DND-41 (cell line): Measurements from ENCODE around the gene SULT1E1.

Experiments
- ATAC-seq: fragments of 200-7000 bp; cut with Tn5 transposase; 3 replicates; pipeline ENCODE4 v1.9.1; 2021; ENCODE audit warnings: low read depth; ENCODE audit not compliant: insufficient read depth
- DNase-seq: peaks from one replicate; pipeline ENCODE4 v3.0.0-alpha.2; 2020
- H2AFZ ChIP-seq: 2 replicates; pipeline ENCODE4 v1.6.0; 2012; ENCODE audit warnings: low read depth, low read length
- H3K27ac ChIP-seq: 2 replicates; pipeline ENCODE4 v1.5.1; 2012; ENCODE audit warnings: low read length, inconsistent platforms
- H3K27me3 ChIP-seq: fragments of 200-600 bp; sonication (generic); 2 replicates; pipeline ENCODE4 v1.6.0; 2012; ENCODE audit warnings: low read length, mild to moderate bottlenecking, inconsistent platforms; ENCODE audit not compliant: insufficient read depth, poor library complexity
- H3K36me3 ChIP-seq: 2 replicates; pipeline ENCODE4 v1.5.1; 2012; ENCODE audit warnings: low read length, inconsistent platforms; ENCODE audit not compliant: insufficient read depth
- H3K4me1 ChIP-seq: 2 replicates; pipeline ENCODE4 v1.5.1; 2012; ENCODE audit warnings: mild to moderate bottlenecking, low read length; ENCODE audit not compliant: insufficient read depth
- H3K4me2 ChIP-seq: 2 replicates; pipeline ENCODE4 v1.6.0; 2012; ENCODE audit warnings: mild to moderate bottlenecking, moderate library complexity, low read length, inconsistent platforms; ENCODE audit not compliant: insufficient read depth
- H3K4me3 ChIP-seq, 2 experiments: fragments of 200-600 bp in 1 of 2; shearing (Covaris generic) in 1 of 2; 2 replicates each; pipeline ENCODE4 v1.5.1; 2012 to 2016; ENCODE audit warnings: inconsistent platforms in 2 of 2, low read length in 2 of 2, mild to moderate bottlenecking in 2 of 2, low read depth in 1 of 2, moderate library complexity in 1 of 2
- H3K79me2 ChIP-seq: 2 replicates; pipeline ENCODE4 v1.6.0; 2012; ENCODE audit warnings: low read length, inconsistent platforms; ENCODE audit not compliant: insufficient read depth
- H3K9ac ChIP-seq: 2 replicates; pipeline ENCODE4 v1.6.0; 2012; ENCODE audit warnings: low read depth, mild to moderate bottlenecking, inconsistent platforms, low read length, moderate library complexity
- H3K9me3 ChIP-seq: 2 replicates; pipeline ENCODE4 v1.5.1; 2012; ENCODE audit warnings: low read length, moderate library complexity, mild to moderate bottlenecking, inconsistent platforms; ENCODE audit not compliant: insufficient read depth, severe bottlenecking
- H4K20me1 ChIP-seq: 2 replicates; pipeline ENCODE4 v1.6.0; 2012; ENCODE audit warnings: low read length; ENCODE audit not compliant: insufficient read depth
- EZH2 ChIP-seq: IDR thresholded peaks from 3 replicates; pipeline ENCODE4 v1.6.1; 2012; ENCODE audit warnings: borderline replicate concordance, low read depth, mild to moderate bottlenecking, moderate library complexity, low read length, inconsistent platforms; ENCODE audit not compliant: severe bottlenecking
- TF ChIP-seq, protein P1 (sequence below): IDR thresholded peaks from 2 replicates; pipeline ENCODE4 v1.5.1; 2012; ENCODE audit warnings: borderline replicate concordance, low read length, moderate library complexity, mild to moderate bottlenecking; ENCODE audit not compliant: poor library complexity, severe bottlenecking; ENCODE audit errors: extremely low read depth

SULT1E1 gene

DNA sequence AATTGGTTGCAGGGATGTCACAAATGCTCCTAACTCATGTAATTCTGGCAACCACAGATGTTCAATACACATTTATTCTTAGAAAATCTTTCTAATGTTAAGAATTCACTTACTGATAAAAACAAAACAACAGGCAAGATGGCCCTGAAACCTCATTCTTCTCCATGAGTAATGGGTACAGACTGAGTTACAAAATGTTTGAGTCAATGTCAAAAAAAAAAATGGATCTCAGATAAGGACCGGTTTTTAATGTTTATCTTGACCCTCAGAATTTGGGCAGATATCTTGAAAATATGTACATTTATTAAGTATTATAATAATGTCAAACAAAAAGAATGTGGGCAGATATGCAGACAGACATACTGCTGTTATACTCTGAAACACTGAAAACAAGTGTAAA is 1.8 kb upstream of the SULT1E1 start:
- H3K36me3 ChIP-seq = no peaks in the 10 kb centered on the region
- TF ChIP-seq, protein P1, sequence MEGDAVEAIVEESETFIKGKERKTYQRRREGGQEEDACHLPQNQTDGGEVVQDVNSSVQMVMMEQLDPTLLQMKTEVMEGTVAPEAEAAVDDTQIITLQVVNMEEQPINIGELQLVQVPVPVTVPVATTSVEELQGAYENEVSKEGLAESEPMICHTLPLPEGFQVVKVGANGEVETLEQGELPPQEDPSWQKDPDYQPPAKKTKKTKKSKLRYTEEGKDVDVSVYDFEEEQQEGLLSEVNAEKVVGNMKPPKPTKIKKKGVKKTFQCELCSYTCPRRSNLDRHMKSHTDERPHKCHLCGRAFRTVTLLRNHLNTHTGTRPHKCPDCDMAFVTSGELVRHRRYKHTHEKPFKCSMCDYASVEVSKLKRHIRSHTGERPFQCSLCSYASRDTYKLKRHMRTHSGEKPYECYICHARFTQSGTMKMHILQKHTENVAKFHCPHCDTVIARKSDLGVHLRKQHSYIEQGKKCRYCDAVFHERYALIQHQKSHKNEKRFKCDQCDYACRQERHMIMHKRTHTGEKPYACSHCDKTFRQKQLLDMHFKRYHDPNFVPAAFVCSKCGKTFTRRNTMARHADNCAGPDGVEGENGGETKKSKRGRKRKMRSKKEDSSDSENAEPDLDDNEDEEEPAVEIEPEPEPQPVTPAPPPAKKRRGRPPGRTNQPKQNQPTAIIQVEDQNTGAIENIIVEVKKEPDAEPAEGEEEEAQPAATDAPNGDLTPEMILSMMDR = no peak
- no peak for TF ChIP-seq EZH2
- H2AFZ ChIP-seq = no peak overlapping the region
- H3K27ac ChIP-seq = no peak overlapping the region
- no peak for ATAC-seq
- H3K9ac ChIP-seq = no peak overlapping the region
- no peaks in the 10 kb centered on the region for H3K9me3 ChIP-seq
- H3K4me3 ChIP-seq = no peak overlapping the region
- H3K4me2 ChIP-seq = no peak overlapping the region
- no peaks in the 10 kb centered on the region for H4K20me1 ChIP-seq
- no peaks in the 10 kb centered on the region for H3K4me1 ChIP-seq
- H3K79me2 ChIP-seq = no peaks in the 10 kb centered on the region
- no peaks in the 10 kb centered on the region for H3K27me3 ChIP-seq
- no peak for DNase-seq

DNA sequence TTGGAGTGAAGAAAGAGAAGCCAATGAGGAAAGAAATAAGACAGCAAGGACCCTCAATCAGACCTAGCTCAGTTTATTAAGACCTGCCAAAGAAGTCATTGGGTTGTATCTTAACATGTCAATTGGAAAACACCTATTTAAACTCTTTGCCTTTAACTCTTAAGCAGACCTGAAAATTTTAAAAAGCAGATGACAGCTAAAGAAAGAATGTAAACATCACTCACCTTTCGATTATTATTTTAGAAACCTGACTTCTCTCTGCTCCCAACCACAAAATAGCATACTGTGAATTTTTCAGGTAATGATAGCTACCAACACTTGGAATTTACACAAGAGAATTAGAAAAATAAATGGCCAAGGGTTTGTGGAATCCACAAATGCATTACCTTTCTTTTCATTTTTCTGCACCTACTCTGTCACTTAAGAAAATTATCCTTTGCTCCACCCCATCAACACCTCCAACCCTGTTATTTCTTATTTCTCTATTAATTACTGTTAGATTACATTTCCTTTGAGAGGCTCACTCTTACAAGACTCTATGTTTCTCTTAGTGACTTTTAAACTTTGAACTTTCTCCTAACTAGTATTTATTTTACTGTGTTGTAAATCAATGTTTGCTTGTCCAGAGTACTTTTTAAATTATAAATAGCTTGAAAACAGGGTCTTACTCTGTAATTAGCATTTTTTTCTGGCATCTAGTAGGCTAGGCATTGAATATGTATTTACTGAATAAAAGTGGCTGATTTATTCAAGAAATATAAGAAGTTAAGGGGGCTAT is 765 bp upstream of the SULT1E1 start:
- Histone ChIP-seq H3K36me3 (no peaks in the 10 kb centered on the region), H3K79me2 (no peaks in the 10 kb centered on the region), H3K4me3 (no peak overlapping the region), H2AFZ (no peak overlapping the region), H3K9ac (no peak overlapping the region), H3K27ac (no peak overlapping the region), H3K27me3 (no peaks in the 10 kb centered on the region), H4K20me1 (no peaks in the 10 kb centered on the region), H3K4me2 (no peak overlapping the region), H3K9me3 (no peaks in the 10 kb centered on the region), H3K4me1 (no peaks in the 10 kb centered on the region)
- DNase-seq (no peak), ATAC-seq (no peak)
- TF ChIP-seq, protein P1 = no peak
- TF ChIP-seq EZH2 = no peak

DNA sequence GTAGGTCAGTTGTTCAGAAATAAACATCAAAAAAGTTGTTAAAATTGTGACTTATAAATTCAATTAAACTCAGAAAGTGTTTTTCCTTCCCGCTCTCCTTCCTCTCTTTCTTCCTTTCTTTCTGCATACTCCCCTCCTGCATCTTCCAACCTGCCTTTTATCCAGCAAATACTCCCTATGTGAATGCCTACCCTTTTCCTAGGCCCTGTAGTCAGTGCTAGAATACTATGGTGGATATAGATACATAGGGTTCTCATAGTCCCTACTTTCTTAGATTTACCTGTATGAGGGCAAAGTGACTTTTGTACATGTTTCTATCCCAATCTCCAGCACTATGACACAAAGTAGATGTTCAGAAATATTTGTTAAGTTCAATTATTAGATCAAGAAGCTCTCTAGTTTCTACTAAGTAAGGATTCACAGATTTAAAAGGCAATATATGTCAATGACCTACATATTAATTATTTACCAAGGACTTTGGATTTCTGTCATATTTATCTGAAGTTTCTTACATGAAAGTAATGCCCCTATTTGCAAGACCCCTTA is 732 bp downstream of the SULT1E1 start:
- Histone ChIP-seq H2AFZ (no peak overlapping the region), H3K4me1 (no peaks in the 10 kb centered on the region), H3K9ac (no peak overlapping the region), H3K9me3 (no peaks in the 10 kb centered on the region), H3K79me2 (no peaks in the 10 kb centered on the region), H4K20me1 (no peaks in the 10 kb centered on the region), H3K4me3 (no peak overlapping the region), H3K36me3 (no peaks in the 10 kb centered on the region), H3K4me2 (no peak overlapping the region), H3K27me3 (no peaks in the 10 kb centered on the region), H3K27ac (no peak overlapping the region)
- ATAC-seq = no peak
- TF ChIP-seq, protein P1 = no peak
- no peak for TF ChIP-seq EZH2
- no peak for DNase-seq
